Measurements from ENCODE around the gene IP6K2.

DNA sequence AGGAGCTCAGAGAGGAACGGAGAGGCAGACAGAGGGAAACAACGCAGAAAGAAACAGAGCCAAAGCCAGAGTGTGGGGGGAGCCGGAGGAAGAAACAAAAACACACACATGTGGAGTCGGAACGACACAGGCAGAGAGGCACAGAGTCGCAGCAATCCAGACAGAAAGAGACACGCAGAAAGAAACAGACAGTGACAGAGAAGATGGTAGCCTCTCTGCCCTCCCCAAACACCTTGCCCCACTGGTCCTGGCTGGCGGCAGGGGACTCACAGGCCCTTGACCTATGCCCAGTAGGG, 33.0 kb downstream of the IP6K2 start:
- TF ChIP-seq POLR2AphosphoS5 (IDR thresholded peaks at IDR 0.05): no peak
- TF ChIP-seq, protein P1, sequence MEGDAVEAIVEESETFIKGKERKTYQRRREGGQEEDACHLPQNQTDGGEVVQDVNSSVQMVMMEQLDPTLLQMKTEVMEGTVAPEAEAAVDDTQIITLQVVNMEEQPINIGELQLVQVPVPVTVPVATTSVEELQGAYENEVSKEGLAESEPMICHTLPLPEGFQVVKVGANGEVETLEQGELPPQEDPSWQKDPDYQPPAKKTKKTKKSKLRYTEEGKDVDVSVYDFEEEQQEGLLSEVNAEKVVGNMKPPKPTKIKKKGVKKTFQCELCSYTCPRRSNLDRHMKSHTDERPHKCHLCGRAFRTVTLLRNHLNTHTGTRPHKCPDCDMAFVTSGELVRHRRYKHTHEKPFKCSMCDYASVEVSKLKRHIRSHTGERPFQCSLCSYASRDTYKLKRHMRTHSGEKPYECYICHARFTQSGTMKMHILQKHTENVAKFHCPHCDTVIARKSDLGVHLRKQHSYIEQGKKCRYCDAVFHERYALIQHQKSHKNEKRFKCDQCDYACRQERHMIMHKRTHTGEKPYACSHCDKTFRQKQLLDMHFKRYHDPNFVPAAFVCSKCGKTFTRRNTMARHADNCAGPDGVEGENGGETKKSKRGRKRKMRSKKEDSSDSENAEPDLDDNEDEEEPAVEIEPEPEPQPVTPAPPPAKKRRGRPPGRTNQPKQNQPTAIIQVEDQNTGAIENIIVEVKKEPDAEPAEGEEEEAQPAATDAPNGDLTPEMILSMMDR (IDR thresholded peaks at IDR 0.05): no peak
- no peak for TF ChIP-seq POLR2A (IDR thresholded peaks at IDR 0.05)
